HFF-Myc (cell line): ENCODE measurements around the gene AQP12A.

Source experiments
- DNase-seq: peaks from one replicate; pipeline ENCODE4 v3.0.0-alpha.2; 2011; ENCODE audit warnings: low read depth; ENCODE audit errors: extremely low read depth
- H3K4me3 ChIP-seq: replicated peaks from 2 replicates; pipeline ENCODE4 v1.5.1; 2011; ENCODE audit warnings: low read depth, mild to moderate bottlenecking, control low read depth, low read length
- TF ChIP-seq, protein P1 (sequence below): IDR thresholded peaks from 2 replicates; pipeline ENCODE4 v1.5.1; 2012; ENCODE audit warnings: mild to moderate bottlenecking, low read depth, low read length, control low read depth; ENCODE audit errors: missing control alignments

AQP12A gene

DNA sequence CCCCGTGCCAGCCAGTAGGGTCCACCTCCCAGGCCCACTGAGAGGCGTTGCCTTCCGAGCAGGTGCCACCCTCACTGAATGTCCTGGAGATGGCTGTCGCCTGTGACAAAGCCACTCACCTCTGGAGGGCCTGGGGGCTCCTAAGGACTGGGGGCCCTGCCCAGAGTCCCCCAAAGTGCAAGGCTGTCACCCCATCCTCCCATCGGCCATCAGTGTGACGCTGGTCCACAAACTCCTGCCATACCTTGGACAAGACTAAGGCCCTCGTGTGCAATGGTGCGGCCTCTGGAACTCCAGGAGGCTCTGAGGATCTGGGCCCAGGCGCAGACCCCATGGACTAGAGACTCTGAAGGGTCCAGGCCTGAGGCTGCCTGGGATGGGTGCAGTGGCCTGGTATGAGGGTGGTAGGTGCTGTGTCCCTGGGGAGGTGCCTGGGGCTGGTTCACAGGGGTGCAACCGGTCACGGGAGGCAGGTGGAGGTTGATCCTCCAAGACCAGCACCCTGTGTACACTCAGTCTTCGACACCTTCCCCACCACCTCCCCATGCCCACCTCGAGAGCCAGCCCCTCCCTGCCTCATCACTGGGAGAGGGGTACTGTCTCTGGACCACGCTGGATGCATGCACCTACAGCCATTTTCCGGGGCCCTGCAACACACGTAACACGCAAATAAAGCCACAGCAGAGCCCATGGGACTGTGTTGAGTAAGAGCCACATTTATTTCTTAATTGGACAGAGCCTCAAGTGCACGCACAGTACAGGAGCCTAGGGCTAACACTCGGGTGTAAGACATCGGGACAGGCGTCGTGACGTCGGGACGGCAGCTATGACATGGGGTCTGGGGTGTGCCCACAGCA, 21.6 kb downstream of the AQP12A start:
- DNase-seq, result no peak
- TF ChIP-seq, protein P1, sequence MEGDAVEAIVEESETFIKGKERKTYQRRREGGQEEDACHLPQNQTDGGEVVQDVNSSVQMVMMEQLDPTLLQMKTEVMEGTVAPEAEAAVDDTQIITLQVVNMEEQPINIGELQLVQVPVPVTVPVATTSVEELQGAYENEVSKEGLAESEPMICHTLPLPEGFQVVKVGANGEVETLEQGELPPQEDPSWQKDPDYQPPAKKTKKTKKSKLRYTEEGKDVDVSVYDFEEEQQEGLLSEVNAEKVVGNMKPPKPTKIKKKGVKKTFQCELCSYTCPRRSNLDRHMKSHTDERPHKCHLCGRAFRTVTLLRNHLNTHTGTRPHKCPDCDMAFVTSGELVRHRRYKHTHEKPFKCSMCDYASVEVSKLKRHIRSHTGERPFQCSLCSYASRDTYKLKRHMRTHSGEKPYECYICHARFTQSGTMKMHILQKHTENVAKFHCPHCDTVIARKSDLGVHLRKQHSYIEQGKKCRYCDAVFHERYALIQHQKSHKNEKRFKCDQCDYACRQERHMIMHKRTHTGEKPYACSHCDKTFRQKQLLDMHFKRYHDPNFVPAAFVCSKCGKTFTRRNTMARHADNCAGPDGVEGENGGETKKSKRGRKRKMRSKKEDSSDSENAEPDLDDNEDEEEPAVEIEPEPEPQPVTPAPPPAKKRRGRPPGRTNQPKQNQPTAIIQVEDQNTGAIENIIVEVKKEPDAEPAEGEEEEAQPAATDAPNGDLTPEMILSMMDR, result no peak
- H3K4me3 ChIP-seq, result no peak overlapping the region

DNA sequence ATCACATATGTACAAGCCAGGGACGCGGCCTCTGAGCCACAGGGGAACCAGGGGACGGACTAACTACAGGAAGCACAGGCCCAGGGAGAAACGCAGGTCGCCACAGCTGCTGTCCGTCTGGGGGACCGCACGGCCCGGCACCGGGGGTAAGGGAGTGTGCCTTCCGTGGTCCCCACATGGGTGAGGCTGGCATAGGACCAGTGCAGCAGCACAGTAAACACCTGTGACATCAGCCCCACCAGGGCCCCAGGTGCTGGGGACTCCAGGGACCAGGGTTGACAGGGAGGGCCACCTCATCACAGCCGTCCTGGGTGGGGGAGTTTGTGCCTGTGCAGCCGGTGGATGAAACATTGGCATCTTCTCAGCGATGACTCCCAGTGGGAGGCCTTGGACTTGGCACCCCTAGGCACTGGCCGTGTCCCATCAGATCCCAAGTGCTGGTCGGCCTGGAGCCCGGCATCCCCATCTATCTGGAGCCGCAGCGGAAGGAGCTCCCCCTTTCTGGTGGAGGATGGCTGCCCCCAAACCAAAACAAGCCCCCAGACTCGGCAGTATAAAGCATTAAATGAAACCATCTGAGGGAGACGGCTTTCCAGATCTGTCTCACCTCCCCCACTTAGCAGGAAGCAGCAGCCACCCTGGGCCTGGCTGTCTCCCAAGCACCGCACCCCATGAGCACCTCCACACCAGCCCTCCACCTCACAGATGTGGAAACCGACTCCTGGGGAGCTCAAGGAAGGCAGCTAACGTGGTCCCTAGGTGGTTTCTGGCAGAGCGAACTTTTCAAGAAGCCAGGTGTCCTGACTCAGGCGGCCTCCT, 22.5 kb downstream of the AQP12A start:
- H3K4me3 ChIP-seq, result no peak overlapping the region
- TF ChIP-seq, protein P1, result no peak
- DNase-seq, result no peak

DNA sequence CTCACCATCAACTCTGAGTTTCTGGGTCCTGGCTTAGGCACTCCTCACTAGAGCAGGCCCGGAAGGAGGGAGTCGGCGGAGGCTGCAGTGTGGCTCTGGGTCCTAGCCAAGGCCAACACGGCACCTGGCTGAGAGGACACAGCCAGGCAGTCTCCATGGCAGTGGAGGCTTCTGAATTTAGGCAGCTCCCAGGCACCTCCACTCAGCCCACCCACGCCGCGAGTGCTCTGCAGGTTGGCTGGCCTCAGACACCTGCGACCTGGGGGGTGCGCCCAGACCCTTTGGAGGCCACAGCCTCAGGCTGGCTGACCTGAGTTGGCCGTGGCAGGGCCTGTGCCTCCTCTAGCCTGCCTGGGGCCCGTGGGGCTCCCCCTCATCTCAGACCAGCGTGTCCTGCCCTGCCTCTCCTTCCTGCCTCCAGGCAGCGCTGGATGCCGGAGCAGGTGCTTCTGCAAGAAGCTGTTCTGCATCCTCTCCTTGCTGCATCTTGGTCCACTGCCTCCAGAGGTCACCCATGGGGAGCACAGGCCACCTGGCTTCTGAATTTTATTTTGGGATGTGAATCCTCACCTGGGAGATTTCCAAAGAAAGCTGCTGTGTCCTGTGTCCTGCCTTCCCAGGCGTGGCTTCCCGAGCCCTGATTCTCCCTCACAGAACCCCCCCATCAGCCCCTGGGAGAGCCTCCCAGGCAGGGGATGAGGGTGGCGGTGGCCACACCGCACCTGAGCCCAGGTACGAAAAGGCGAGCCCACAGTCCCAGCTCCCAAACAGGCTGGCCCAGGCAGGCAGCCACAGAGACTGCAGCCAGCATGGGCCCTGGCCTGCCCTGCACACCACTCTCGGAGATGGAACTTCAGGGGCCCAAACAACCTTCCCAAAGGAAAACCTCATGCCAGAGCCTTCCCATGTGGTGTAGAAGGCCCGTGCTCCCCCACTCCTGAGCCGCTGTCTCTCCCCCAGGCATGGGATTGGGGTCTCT, 23.4 kb downstream of the AQP12A start:
- no peak for DNase-seq
- no peak overlapping the region for H3K4me3 ChIP-seq
- TF ChIP-seq, protein P1, result no peak

DNA sequence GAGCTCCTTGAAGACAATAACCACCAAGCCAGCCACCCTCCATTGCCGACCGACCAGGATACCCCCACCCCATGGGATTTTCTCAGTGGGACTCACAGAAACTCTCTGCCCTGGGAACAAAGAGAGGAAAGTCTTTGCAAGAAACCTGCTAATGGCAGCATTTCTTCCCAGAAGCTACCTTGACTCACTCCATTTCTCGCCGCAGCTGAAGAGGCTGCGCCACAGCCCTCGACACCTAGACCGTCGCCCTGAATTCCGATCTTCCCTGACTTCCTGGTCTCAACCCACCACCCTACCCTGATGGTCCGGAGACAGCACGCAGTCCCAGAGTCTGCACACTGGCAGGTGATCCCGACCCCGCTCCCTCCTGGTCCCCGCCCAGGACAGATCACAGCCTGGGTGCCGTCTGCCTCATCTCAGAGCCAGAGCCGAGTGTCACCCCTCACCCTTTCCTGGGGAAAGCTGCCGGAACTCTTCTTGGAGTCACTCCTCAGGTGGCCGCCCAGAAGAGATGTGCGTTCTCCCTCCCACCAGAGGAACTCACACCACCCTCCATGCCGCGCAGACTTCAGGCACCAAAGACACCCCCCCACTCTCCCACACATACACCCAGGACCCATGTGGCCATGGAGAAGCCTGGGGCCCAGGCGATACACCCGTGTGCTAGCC, 24.6 kb downstream of the AQP12A start:
- TF ChIP-seq, protein P1, result no peak
- DNase-seq, result no peak
- no peak overlapping the region for H3K4me3 ChIP-seq

DNA sequence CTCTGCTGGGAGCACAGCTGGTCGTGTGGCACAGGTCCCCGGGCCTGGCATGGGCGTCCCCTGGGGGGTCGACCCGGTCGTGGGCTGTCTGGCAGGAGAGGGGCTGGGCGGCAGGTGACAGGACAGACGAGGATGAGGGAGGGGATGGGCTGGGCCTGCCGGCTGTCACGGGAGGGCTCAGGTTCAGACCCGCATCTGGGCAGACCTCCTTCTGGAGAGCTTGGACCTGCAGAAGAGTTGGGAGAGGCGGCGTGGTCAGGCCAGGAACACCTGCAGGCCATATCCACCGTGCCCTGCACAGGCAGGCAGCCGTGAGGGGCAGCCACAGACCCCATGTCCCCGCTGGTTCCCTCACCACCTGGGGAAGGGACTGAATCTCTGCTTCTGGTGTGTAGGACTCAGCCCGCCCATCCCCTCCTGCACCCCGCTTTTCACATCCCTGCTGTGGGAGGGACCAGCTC, 25.5 kb downstream of the AQP12A start:
- no peak overlapping the region for H3K4me3 ChIP-seq
- TF ChIP-seq, protein P1, result no peak
- no peak for DNase-seq
